GM18519 (cell line): ENCODE data around the gene ITGA7.
A peak's percentile ranks its signal among the peaks of the same experiment; 100 is the strongest.

Experiments
- ATAC-seq: cut with Tn5 transposase; IDR thresholded peaks from one replicate; pipeline ENCODE4 v1.9.1; 2021; ENCODE audit warnings: mild to moderate bottlenecking, moderate library complexity; ENCODE audit not compliant: unreplicated experiment, low FRiP score

ITGA7 gene

DNA sequence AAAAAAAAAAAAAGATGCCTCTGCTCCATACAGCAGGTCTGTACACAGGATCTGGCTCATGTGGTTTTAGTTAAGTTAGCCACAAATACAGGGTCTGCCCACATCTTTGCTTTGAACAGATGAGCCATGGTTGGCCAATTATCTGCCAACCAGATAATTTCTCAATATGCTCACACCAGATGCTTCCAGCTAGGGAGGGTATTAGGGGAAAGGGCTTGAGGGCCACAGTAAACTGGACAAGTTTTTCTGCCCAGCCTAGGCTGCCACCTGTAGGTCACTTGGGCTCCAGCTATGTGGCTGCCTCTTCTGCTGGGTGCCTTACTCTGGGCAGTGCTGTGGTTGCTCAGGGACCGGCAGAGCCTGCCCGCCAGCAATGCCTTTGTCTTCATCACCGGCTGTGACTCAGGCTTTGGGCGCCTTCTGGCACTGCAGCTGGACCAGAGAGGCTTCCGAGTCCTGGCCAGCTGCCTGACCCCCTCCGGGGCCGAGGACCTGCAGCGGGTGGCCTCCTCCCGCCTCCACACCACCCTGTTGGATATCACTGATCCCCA lies 13.3 kb upstream of the ITGA7 start:
- ATAC-seq, result no peak

DNA sequence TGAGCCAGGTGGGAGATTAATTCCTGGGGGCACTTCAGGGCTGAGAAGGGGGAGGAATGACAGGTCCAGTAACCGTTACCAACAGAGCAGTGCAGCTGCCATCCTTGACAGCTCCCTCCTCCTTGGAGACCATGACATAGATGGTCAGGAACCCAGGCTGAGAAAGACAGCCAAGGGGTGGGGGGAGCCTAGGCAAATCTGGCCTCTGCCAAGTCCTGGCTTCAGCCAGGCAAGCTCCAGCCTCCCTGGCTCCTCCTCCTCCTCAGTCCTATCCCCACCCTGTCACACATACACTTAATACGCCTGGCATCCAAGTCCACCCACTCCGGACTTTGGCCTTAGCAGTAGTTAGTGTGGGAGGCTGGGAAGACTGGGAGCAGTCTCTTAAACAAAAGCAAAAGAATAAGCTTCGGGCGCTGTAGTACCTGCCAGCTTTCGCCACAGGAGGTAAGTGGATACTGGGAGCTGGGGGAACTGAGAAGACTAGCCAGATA lies 12.4 kb upstream of the ITGA7 start, which contains the start of gene RDH5:
RDH5 (plus strand) TSS at position 323 of the 494 bp plus-strand sequence. CDS start 792 bp downstream, outside the sequence.
- ATAC-seq, result no peak

DNA sequence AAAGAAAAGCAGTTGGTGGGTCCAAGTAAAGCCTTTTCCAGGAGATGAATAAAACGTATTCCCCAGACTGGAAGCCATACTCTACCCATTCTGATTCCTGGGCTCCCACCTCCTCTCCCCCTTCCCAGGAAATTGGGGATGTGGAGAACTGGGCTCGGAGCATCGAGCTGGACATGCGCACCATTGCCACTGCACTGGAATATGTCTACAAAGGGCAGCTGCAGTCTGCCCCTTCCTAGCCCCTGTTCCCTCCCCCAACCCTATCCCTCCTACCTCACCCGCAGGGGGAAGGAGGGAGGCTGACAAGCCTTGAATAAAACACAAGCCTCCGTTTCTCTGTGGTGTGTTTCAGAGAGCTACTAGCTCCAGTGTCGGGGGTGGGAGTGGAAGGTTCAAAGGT lies 11.7 kb upstream of the ITGA7 start:
- no peak for ATAC-seq

DNA sequence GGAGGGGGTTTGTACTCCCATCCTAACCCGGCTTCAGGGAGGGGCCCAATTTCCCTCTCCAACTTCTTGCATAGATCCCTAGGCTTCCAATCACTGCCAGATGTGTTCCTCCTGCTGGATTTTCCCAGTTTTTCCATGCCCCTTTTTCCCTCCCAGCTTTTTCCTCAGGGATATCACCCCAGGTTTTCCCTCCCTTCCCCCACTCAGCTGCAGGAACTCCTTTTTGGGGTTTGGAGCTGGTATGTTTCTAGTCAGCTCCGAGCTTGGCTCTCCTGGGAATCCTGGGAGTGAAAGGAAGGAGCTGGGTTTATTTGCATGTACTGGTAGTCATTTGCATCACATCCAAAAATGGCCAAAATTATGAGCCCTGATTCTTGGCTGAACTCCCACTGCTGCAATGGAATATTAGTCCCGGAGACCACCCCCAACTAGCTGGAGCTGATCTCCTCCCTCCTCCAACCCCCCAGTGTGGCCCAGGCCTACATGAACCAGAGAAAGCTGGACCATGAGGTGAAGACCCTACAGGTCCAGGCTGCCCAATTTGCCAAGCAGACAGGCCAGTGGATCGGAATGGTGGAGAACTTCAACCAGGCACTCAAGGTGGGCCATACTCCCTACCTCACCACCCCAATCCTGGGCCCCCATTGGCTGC lies 11.0 kb upstream of the ITGA7 start:
- no peak for ATAC-seq

DNA sequence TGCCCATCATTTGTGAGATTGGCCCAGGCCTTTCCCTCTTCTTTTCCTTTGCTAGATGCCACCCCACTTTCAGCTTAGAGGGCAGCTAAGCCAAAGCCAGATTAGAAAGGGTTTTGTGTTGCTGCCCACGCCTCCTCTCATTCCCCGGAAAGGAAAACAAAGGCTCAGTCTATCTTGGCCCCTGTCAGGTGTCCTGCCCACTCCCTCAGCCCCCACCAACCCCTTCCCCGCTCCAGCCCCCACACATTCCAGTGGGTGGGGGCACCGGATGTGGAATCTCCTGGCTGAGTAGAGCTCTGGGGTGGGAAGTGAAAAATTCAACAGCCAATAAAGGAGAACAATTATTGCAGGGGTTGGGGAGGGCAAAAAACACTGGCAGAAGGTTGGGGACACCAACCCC lies 10.3 kb upstream of the ITGA7 start:
- no peak for ATAC-seq

DNA sequence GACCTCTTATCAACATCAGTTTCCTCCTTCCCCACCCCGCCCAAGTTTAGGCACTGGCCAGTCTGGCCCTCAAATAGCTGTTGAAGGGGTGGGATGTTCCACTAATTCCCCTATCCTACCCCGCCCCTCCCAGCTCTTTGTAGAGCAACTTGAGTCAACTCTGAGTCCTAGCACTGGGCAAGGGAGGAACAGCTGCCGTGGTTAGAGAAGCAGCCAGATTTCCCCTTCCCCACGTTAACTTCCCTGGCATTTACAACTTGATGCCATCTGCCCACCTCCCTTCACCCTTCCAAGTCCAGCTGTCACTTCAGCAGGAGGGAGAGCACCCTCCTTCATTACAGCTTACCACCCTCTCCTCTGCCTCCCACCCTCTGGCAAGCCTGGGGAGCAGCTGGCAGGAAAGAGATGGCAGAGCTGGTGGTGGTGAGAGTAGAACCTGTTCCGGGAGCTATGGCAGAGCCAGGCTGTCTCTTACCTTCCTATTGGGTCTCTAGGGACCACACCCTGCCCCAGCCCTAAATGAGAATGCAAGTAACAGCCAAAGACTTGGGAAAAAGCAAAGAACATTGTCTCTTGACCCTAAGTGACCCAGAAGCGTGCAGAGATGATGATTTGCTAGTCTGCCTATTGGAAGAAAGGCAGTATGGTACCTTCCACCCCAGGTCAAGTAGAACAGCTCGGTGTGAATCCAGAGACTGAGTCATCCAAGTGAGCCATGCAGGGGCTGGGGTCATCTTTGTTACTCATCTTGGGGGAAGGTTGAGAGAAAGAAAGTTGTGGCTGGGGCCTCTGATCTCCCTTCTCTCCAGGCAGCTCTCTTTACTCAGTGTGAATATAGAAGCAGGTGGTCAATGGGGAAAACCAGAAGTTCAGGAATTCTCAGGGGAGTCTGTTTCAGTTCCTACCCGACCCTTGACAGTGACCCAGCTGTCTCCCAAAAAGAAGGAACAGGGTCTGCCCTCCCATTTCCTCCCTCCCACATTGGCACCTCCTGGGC lies 9.6 kb upstream of the ITGA7 start:
- no peak for ATAC-seq

DNA sequence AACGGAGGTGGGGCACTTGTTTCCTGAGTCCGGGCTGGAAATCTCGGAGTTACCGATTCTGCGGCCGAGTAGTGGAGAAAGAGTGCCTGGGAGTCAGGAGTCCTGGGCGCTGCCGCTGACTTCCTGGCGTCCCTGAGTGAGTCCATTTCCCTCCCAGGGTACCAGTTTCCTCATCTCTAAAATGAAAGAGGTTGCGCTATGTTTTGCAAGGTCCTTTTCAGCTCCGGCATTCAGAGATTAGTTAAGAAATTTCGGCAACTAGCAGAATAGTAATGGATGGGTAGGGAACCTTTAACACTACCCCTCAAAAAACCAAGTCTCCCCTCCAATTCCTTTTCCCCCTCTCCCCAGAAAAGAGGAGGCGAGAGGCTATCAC lies 8.9 kb upstream of the ITGA7 start:
- ATAC-seq, result peak; percentile 10

DNA sequence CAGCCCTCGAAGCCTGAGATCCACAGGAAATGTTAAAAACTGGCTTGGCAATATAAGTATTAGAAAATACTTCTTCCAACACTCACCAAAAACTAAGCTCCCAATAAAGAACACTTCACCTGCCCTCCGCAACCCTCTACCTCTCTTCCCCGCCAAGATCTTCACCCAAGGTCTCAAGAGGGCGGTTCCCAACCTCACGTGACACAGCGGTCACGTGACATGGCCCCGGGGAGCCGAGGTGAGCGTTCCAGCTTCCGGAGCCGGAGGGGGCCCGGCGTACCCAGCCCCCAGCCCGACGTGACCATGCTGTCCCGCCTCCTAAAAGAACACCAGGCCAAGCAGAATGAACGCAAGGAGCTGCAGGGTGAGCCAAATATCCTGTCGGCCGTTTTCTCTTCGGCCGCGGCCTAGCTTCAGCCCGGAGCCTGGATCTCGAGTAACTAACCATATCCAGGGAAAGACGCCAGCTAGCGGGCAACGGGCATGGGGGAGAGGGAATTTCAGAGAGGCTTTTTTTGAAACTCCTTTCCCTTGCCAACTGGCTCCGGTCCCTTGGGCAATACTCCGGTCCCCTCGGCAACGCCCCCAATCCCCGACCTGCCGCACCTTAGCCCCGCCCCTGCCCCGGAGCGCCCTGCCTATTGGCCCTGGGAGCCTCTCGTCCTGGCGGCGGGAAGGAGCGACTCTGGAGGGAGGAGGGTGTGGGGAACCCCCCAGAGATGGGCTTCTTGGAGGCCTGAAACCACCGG lies 8.3 kb upstream of the ITGA7 start, which contains the start of gene BLOC1S1:
BLOC1S1 (plus strand) TSS at position 214 of the 749 bp plus-strand sequence; CDS start at position 220, 6 bp downstream.
- peak; percentile 60 for ATAC-seq

DNA sequence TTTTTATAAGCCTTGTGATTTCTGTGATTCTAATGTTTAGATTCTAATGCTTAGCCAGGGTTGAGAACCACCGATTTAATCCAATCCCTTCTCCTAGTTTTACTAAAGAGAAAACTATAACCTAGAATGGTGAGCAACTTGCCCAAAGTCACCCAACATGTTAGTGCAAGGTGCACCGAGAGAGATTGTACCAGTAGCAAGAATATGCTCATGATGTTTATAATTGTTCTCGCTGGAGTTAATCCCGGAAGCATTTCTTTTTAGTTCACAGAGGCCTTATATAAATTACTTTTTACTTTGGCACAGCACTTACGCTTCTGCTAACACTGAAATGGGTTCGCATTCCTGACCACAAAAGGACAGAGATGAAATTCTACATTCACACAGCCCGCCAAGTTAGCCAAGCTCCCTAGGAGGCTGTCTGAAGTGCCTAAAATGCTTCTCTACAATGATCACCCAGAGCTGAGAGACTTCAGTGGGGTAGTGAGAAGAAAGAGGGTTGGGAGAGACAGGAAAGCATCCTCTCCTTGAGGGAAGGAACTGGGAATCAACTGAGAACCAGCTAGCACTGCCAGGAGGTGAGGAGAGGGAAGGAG lies 7.6 kb upstream of the ITGA7 start:
- ATAC-seq, result no peak

DNA sequence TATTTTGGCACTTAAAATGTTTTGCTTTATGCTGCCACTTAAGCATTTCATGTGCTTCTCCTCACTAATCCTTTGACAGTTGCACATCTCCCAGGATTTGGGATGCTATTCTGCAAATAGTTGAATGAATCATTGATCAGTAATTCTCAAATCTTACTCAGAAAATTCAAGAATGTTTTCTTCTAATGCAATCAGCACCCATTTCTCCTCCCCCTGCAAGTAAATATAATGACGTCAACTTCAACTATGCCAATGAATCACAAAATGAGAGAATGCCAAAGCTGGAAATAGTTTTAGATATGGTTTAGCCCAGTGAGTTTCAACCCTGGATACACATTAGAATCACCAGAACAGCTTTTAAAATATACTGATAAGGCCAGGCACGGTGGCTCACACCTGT lies 6.0 kb upstream of the ITGA7 start:
- no peak for ATAC-seq

DNA sequence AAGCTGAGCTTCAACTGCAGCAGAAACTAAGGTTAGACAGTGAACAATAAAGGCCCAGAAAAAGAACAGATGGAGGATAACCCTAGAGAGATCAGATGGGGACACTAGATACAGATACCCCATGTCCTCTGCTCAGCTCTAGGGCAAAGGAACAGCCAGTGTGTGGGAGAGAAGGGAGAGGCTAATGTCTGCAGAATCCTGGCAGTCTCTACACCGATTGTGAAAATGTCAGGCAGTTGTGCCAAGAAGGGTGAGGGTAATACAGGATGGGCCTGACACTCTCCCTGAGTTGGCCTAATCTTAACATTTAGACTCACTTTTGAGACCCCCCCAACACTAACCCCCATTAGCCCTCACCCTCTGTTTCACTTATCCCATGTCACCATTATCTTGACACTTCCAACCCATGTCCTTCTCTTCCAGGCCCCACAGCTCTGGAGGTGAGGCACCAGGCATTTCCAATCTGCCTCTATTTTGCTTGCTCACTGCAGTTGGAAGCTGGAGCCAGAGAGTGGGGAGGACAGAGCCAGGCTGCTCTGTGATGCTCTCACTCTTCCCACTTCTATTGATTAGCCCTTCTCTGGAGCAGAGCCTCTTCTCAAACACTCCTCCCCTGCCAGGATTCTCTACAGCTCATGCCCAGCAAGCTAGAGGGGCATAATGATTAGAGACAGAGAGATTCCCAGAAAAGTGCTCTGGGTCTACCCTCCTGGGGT lies 5.2 kb upstream of the ITGA7 start:
- no peak for ATAC-seq

DNA sequence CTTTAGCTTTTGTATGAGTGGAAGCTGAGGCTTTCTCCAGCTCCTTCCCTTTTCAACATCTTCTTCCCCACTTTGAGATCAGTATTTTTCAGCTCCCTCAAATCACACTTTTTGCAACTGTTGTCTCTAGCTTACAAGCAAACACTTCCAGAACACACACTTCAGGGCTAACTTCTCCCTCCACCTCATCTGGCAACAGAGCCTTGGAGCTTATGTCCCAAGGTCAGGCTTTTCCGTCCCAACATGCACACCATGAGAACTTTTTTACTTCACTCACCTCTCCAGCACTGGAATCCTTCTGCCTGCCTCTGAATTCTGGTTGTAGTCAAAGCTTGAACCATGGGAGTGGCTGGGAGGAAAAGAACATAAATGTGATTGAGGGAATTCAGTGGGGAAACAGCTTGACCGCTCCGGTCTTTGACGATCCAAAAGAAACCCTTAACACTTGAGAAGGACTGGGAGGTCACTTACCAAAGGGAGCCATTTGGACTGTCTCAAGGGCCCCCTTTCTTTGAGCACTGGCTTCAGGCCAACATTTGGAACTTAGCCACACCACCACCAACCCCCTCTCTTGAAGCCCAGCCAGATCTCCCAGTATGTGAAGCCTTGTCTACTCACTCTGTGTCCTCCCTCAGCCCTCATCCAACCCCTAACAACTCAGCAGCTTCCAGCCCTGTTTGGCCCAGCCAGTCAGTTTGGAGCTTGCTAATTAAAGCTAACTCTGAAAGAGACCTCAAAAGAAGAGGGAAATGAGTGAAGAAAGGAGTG lies 4.3 kb upstream of the ITGA7 start:
- ATAC-seq, result no peak

DNA sequence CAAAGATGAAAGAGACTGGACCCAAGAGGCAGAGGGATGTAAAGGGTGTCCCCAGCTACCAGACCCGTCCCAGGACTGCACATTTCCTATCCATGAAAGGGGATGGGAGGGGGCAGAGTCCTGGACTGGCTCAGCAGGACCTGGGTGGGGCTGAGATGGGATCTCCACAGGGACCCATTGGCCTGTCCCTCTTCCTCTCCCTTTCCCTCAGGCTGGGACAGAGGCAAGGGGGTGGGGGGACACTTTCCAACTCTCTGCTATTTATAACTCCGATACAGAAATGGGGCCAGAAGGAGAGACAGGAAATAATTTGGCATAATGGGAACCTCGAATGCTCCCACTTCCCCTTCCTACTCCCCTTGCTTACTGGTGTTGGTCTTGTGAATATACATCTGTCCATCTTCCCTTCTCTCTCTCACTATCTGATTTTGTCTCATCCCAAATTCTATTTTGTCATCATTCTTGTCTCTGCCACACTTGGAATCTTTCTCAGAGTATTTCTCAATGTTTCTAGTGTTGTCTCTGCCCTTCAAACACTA lies 1.1 kb upstream of the ITGA7 start:
- no peak for ATAC-seq

DNA sequence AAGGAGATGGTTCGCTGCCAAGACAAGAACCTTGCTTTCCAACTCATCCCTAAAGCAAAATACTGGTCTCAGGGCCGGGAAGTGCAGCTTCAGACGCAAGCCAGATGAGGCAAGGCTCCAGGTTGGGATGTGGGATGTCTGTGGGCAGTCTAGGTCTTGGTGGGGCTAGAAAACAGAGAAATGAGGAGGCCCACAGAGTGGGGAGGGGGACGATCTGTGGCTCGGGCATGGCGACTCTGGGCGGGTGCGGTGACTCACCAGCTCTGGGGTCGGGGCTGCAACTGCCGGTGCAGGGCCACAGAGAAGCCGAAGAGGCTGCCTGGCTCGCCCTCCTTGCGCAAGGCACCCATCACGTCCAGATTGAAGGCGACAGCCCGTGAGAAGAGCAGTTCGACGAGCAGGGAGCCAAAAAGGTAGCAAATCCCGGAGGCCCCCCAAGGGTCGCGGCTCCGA lies 459 bp downstream of the ITGA7 start:
- no peak for ATAC-seq

DNA sequence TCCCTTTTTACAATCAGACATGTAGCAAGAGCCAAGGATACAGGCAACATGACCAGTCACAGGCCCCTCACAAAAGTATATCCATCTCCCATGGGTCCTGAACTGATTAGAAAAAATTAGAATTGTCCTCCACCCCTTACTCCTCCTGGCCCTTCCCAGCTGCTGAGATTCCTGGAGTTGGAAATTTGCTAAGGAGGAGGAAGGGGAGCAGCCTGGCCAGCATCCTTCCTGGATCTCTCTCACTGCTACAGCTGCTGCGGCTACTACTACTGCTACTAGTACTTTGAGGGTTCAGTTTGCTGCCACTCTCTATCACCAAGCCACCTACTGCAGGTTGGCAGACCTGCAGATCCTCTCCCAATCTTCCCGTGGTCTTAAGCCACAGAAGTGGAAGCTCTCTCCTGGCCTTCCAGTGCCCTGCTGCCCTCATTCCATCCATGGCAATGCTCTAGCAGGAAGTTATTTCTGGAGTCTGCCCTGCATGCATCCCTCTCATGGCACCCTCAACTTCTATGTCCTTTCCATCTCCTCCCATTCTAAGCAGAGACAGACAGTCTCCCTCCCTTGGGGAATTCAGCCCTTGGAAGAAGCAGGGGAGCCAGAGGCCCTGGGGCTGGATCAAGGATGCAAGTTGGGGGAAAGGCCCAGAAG lies 1.0 kb downstream of the ITGA7 start:
- ATAC-seq, result no peak

DNA sequence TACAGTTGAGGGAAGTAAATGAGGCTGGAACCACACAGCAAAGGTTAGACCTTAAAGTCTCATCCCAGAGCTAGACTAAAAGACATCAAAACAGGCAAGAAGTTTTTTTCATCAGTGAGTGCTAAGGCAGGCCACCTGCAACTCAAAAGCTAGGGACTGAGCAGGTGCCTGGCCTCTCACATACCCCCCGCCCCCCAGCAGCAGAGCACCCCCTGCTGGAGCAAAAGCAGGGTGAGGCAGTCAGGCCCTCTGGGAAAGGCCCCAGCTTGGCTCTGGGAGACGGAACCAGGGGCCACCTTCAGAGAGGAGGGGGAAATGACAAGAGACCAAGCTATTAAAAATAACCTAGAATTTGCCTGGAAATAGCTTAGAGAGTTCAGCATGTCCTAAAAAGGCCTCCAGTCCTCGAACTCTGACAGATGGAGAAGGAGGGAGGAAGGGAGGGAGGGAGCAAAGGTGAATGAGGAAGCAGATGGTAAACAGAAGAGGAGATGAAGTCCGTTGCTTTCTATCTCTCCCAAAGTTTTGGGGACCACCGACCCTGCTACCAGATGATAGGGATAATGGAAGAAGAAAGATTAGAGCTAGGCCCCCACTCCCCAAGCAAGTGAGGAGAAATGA lies 1.8 kb downstream of the ITGA7 start:
- no peak for ATAC-seq
